NCI-H187 (cell line): ENCODE data around the gene CEP83.
"Not testable (repeated sequence)": the region's sequence is repeated elsewhere in the genome, so short reads cannot be mapped to it uniquely, and the experiment has no call there.

ENCODE experiments used
- DNase-seq, 2 experiments: peaks; one replicate each; lab custom pipeline; 2025; lab: John Stamatoyannopoulos, UW

The CEP83 gene

GRCh38 chr12:94380507-94380906 is 79.2 kb downstream of the CEP83 start:
- DNase-seq = no peak

- no peak for DNase-seq
Observed at GRCh38 chr12:94379479-94380113, 80.1 kb downstream of the CEP83 start.

DNA sequence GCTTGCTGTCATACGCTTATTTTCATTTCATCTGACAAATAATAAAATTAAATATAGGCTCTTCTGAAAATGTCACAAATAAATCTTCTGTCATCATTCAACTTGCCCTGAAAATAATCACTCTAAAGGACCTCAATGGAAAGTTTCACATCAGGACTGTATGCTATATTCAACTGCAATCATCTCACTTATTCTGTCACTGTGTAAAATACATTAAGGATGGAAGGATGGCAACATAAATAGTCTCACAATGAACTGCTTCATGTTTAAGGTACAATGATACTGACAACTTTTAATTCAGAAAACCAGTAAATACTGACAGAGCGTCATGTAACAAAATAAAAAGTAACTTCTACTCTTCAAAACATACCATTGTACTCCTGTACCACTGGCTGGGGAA is 82.1 kb downstream of the CEP83 start:
- DNase-seq = no peak

- DNase-seq = no peak
Observed at GRCh38 chr12:94374124-94374523, 85.5 kb downstream of the CEP83 start.

GRCh38 chr12:94372461-94372860 is 87.2 kb downstream of the CEP83 start:
- no peak for DNase-seq

DNA sequence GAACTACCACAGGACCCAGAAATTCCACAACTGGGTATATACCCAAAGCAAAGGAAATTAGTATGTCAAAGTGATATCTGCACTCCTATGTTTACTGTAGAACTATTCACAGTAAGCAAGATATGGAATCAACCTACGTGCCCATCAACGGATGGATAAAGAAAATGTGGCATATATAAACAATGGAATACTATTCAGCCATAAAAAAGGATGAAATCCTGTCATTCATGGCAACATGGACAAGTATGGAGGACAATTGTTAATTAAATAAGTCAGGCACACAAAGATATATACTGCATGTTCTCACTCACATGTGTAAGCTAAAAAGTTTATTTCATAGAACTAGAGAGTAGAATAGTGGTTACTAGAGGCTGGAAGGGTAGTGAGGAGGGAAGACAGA is 97.0 kb downstream of the CEP83 start:
- no peak for DNase-seq

- no peak for DNase-seq
Observed at GRCh38 chr12:94359761-94360160, 99.9 kb downstream of the CEP83 start.

DNA sequence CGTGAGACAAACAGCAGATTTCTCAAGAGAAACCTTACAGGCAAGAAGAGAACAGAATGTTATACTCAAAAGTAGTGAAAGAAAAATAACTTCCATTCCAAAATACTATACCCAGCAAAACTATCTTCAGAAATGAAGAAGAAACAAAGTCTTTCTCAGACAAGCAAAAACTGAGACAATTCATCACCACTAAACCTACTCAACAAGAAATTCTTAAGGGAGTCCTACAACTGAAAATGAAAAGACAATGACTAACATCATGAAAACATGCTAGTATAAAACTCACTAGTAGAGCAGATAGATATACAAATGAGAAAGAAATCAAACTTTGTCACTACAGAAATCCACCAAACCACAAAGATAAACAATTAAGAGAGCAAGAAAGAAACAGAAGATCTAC is 106.5 kb downstream of the CEP83 start:
- DNase-seq = no peak

- no peak for DNase-seq
Observed at GRCh38 chr12:94340573-94340972, 119.1 kb downstream of the CEP83 start.

- no peak for DNase-seq
Observed at GRCh38 chr12:94338006-94338794, 121.5 kb downstream of the CEP83 start.

DNA sequence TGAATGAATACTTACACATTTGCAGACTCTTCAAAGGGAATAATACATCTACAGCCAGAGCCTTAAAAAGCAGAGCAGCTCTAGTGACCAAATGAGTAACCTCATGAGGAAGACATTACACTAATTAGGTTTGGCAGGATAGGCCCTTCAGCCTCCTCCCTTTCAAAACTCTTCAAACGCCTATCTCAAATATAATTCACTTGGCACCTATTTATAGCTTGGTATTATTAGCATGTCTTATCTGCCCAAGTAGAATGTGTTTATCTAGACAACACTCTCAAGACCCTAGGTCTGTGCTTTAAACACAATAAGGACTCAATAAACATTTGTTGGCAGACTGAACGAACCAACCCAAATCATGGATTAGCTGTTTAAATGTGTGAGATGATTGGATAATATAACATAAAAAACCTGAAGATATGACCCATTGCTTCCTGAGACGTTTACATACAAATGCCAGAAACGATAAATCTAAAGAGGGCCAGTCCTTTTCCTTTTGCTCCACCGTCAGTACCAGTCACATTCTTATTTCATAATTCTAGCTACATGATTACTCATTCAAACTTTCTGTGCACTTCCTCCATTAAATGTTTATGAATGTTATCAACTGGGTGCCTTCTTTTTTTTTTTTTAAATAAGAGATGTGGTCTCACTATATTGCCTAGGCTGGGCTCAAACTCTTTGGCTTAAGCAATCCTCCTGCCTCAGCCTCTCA is 123.3 kb downstream of the CEP83 start:
- DNase-seq = no peak

GRCh38 chr12:94333396-94333795 is 126.3 kb downstream of the CEP83 start:
- DNase-seq = no peak

GRCh38 chr12:94329366-94329765 is 130.3 kb downstream of the CEP83 start:
- DNase-seq = no peak

DNA sequence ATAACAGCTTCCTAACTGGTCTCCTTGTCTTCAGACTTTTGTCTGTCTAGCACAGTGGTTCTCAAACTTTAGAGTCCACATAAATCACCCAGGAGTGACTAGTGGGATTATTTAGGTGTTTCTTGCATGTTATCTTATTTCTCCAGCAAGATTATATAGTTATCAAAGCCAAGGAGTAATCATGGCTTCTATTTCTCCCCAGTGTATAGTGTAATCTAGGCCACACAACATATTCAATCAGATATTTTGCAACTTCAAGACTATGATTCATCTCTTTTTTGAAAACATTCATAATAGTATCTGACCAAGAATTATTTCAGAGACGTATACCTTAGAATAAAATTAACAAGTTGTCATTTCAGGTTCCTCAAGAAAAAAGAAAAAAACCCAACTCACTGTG is 131.9 kb downstream of the CEP83 start:
- no peak for DNase-seq

GRCh38 chr12:94326727-94327126 is 132.9 kb downstream of the CEP83 start:
- no peak for DNase-seq

GRCh38 chr12:94326234-94326633 is 133.4 kb downstream of the CEP83 start:
- DNase-seq = no peak

DNA sequence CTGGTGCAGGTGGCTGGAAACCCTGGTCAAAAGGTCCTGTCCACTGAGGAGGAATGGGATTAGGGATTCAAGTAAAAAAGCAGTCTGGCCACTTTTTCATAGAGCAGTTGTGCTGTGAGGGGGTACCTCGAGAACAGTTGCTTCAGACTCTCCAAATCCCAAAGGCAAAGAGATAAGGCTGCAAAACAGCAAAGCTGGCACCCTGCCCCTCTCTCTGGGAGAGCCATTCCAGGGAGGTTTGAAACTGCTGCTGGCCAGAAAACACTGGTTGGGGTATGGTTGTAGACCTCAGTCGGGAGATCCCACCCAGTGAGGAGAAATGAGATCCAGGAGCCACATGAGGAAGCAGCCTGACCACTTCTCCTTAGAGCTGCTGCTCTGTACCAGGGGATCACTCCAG is 137.3 kb downstream of the CEP83 start:
- DNase-seq = no peak

- no peak for DNase-seq
Observed at GRCh38 chr12:94320109-94320508, 139.6 kb downstream of the CEP83 start.

DNA sequence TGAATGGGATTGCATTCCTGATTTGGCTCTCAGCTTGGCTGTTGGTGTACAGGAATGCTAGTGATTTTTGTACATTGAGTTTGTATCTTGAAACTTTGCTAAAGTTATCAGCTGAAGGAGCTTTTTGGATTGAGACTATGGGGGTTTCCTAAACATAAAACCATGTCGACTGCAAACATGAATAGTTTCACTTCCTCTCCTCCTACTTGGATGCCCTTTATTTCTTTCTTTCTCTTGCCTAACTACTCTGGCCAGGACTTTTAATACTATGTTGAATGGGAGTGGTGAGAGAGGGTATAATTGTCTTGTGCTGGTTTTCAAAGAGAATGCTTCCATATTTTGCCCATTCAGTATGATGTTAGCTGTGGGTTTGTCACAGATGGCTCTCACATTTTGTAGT is 141.5 kb downstream of the CEP83 start:
- DNase-seq = no peak

GRCh38 chr12:94316600-94316999 is 143.1 kb downstream of the CEP83 start:
- DNase-seq = not testable (repeated sequence)

- no peak for DNase-seq
Observed at GRCh38 chr12:94312378-94312777, 147.3 kb downstream of the CEP83 start.

GRCh38 chr12:94309373-94309772 is 150.3 kb downstream of the CEP83 start:
- DNase-seq = no peak

DNA sequence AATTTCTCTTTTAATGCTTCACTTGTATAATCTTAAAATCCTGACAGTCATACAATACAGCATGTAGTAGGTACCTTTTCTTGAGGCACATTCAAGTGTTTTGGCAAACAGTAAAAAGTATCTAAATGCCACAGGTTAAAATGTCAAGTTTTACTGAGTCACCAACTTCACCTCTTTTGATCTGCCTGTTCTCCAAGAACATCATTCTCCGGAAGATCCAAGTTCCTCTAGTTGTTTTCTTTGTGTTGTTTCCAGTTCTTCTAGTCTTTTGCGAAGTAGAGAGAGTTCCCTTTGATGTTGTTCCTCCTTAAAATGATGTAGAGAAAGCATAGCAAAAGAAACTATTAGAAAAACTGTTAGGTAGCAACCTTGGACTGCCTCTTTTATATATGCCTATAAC is 151.1 kb downstream of the CEP83 start:
- no peak for DNase-seq
